Stomach (tissue), 9 donors: ENCODE measurements around the gene FOXI2. TPM values are rescaled to one million over a fixed set of nuclear protein-coding genes. Genes with fewer than 3 reads are reported as not detected.

Experiments used
- DNase-seq, 2 donors: peaks; one replicate each; pipeline versions ENCODE4 v3.0.0 to v3.0.0-alpha.2; 2013 to 2019
- H3K27ac ChIP-seq, 5 donors: fragments of 200-600 bp in 4 of 5; sonication (generic) in 4 of 5; one replicate each; pipeline ENCODE4 v1.5.1; 2013 to 2019; ENCODE audit warnings: mild to moderate bottlenecking in 1 of 5, moderate library complexity in 1 of 5
- H3K27me3 ChIP-seq, 3 donors: fragments of 200-600 bp; sonication (generic); one replicate each; pipeline ENCODE4 v1.5.1; 2017 to 2019; ENCODE audit warnings: mixed run types in 1 of 3
- H3K36me3 ChIP-seq, 4 donors: fragments of 200-600 bp; sonication (generic); 1 replicate in 3 of 4; 2 replicates in 1 of 4; pipeline ENCODE4 v1.5.1; 2016 to 2019
- H3K4me1 ChIP-seq, 4 donors: fragments of 200-600 bp; sonication (generic); one replicate each; pipeline ENCODE4 v1.5.1; 2016 to 2019
- H3K4me3 ChIP-seq, 4 donors: fragments of 200-600 bp; sonication (generic) in 3 of 4; one replicate each; pipeline ENCODE4 v1.5.1; 2016 to 2019; ENCODE audit warnings: mild to moderate bottlenecking in 1 of 4
- H3K9me3 ChIP-seq, 4 donors: fragments of 200-600 bp; sonication (generic); one replicate each; pipeline ENCODE4 v1.5.1; 2016 to 2019
- CTCF ChIP-seq, 7 experiments: fragments of 450-650 bp in 4 of 7; fragments of 200-600 bp in 3 of 7; sonication (generic) in 3 of 7; IDR thresholded peaks; one replicate each; pipeline ENCODE4 v1.5.1; 2016 to 2019; ENCODE audit warnings: antibody characterized with exemption in 7 of 7, control low read depth in 2 of 7, mild to moderate bottlenecking in 1 of 7
- EP300 ChIP-seq: sonication (generic); formaldehyde crosslinking; IDR thresholded peaks from one replicate; pipeline ENCODE4 v1.6.1; 2017; ENCODE audit warnings: antibody characterized with exemption
- POLR2A ChIP-seq, 4 donors: fragments of 450-650 bp; IDR thresholded peaks; one replicate each; pipeline ENCODE4 v1.6.1; 2016; ENCODE audit warnings: antibody characterized with exemption in 4 of 4, control low read depth in 2 of 4, mild to moderate bottlenecking in 1 of 4, moderate library complexity in 1 of 4
- POLR2AphosphoS5 ChIP-seq, 3 donors: sonication (generic); formaldehyde crosslinking; IDR thresholded peaks; one replicate each; pipeline ENCODE4 v1.6.1; 2016; ENCODE audit warnings: antibody characterized with exemption in 3 of 3
- WGBS, 5 donors: extraction: QIAGEN DNeasy Blood & Tissue Kit in 3 of 5; methylation state at CpG; one replicate each; pipeline versions ENCODE4 v1.1.5 to v1.1.7; 2013 to 2018; 5-methylcytosine and 5-hydroxymethylcytosine counted together
- intact Hi-C: fragments of 100-400 bp; cut with DNase I; formaldehyde crosslinking; loops from one replicate; pipeline ENCODE4 v1.15.1; 2023; ENCODE audit warnings: low total_unique reads
- polyA plus RNA-seq, 3 donors: library from polyadenylated mRNA; stranded (reverse); fragments of 200-250 nt; gene quantifications; one replicate each; pipeline ENCODE4 v1.2.3, GENCODE V29; 2013
- total RNA-seq, 5 donors: library from RNA; depleted of rRNA; stranded (reverse); fragments of >200 nt; gene quantifications; one replicate each; pipeline versions ENCODE4 v1.1.0 to v1.2.3, GENCODE V29; 2014 to 2016
- donor health status: healthy with polysubstance abuse.
- donor health status: Bipolar disorder and iron deficiency.
- donor health status: healthy.

Gene FOXI2
- total and polyA plus RNA-seq, 8 donors: 0.06 to 0.43 (median 0.15) TPM; not detected in 3

DNA sequence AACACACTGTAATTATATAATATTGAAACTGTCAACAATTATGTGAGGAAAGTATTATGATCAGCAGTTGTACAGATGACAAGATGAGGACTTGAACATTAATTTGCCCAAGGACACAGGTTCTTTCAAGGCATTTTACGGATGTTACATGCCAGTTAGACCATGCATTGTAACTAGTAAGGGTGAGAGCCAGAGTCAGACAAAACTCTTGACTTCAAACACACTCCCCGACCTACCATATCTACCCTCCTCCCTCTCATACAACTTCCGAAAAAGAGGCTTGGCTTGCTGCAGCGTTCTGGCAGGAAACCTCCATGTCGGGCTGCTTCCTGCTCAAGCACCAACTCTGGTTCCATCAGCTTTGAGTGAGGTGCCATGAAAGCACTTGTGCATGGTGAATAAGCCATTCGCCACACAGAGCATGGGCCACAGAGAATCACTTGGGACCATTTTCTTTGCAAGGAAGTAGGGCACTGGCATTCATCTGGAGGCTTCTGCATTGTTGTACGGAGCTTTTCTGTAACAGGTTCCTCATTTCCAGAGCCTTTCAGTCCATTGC lies 53.2 kb downstream of the FOXI2 start:
- intact Hi-C loops: no loop called here
- H3K9me3 ChIP-seq: peaks cover 0 to 11% (median 3%) of the 10 kb centered on the region in 4 donors
- DNase-seq: no peak
- no peaks in the 10 kb centered on the region for H3K36me3 ChIP-seq
- no peak overlapping the region for H3K27ac ChIP-seq
- whole genome bisulfite sequencing, 5 donors: 51 to 65% (median 55%) methylated on average over 7 of the region's 7 CpGs
- H3K27me3 ChIP-seq: peaks cover 0 to 14% (median 0%) of the 10 kb centered on the region in 3 donors
- no peaks in the 10 kb centered on the region for H3K4me1 ChIP-seq
- TF ChIP-seq POLR2A (IDR thresholded peaks at IDR 0.05) (no peak), POLR2AphosphoS5 (IDR thresholded peaks at IDR 0.05) (no peak), EP300 (no peak), CTCF (IDR thresholded peaks at IDR 0.05) (no peak)
- H3K4me3 ChIP-seq: no peak overlapping the region

Other genes starting within 250 kb of the FOXI2 start
- not detected for gene NPS, start 187.9 kb upstream of the FOXI2 start, total RNA-seq
- gene NPS, start 187.9 kb upstream of the FOXI2 start, polyA plus RNA-seq: not detected
- gene CLRN3, start 155.8 kb downstream of the FOXI2 start, total RNA-seq: 10 to 100 TPM in 1 of 5 donors, 1 to 10 TPM in 1, not detected in 3; 1.7 to 15.4 TPM
- under 1 TPM in 1 of 3 donors, not detected in 2; 0.25 TPM for gene CLRN3, start 155.8 kb downstream of the FOXI2 start, polyA plus RNA-seq
- gene PTPRE, start 169.9 kb downstream of the FOXI2 start, total RNA-seq: 10 to 100 TPM in 4 of 5 donors, 1 to 10 TPM in 1; 5.5 to 26.4 (median 13.2) TPM
- 1 to 10 TPM; 4.0 to 5.0 (median 4.4) TPM for gene PTPRE, start 169.9 kb downstream of the FOXI2 start, polyA plus RNA-seq